ENCODE results near the gene SLC46A2. TPM values are rescaled to one million over a fixed set of nuclear protein-coding genes. Genes with fewer than 3 reads are reported as not detected.

The SLC46A2 gene
- total and polyA plus RNA-seq, 2 of the 13 experiments (the other 11 are each of a cell fraction or from before 2014, with no cell fraction given): not detected

DNA sequence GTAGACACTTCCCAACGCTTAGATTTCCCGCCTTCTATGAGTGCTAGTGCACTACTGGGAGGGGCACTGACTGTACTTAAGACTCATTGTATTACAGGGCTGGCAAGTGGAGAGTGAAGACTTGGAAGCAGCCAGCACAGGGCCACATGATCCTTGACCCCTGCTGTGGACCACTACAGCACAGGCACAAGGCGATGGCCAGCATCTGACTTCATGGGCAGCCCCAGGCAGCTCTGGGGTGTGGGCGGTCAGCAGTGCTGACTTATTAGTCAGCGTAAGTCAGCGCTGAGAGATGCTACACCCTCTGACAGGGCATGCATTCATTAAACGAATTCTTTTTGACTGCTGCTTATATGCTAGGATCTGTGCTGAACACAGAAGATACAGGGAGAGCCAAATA, 9.3 kb downstream of the SLC46A2 start:
- Histone ChIP-seq H2AFZ (ENCODE audit: low read length) (no peak overlapping the region), H3K27me3 (ENCODE audit: control insufficient read depth in 1 of 2, insufficient read depth in 2 of 2, low read length in 2 of 2) (no peaks in the 10 kb centered on the region), H3K9ac (ENCODE audit: insufficient read depth, low read depth, low read length) (no peak overlapping the region), H3K9me3 (ENCODE audit: low read length) (no peaks in the 10 kb centered on the region), H3K27ac (ENCODE audit: extremely low read length, insufficient read depth, low read length) (no peak overlapping the region), H3K4me3 (replicated peaks in 1 of 3; ENCODE audit: insufficient read depth in 1 of 3, low read depth in 2 of 3, low read length in 3 of 3) (no peak overlapping the region), H3K36me3 (replicated peaks in 1 of 2; ENCODE audit: control insufficient read depth in 1 of 2, insufficient read depth in 2 of 2, low read length in 2 of 2) (no peaks in the 10 kb centered on the region; a peak in 1 of 5 replicates), H3K4me1 (ENCODE audit: insufficient read depth, low read length) (no peaks in the 10 kb centered on the region), H3K79me2 (ENCODE audit: insufficient read depth, low read length) (no peaks in the 10 kb centered on the region), H3K4me2 (ENCODE audit: low read depth, low read length) (no peak overlapping the region), H4K20me1 (ENCODE audit: insufficient read depth, low read length) (no peaks in the 10 kb centered on the region)
- WGBS (ENCODE audit: low lambda C conversion rate): 91% methylated on average over 7 of the region's 7 CpGs
- ATAC-seq (no peak), FAIRE-seq (no peak), DNase-seq (ENCODE audit: low spot score) (no peak)
- in situ Hi-C loops (cut with HindIII; ENCODE audit: extremely low pct_ligation_motif_present, low pct_unique_long_range_greater_than_20kb): no loop called here
- TF ChIP-seq, protein P1, sequence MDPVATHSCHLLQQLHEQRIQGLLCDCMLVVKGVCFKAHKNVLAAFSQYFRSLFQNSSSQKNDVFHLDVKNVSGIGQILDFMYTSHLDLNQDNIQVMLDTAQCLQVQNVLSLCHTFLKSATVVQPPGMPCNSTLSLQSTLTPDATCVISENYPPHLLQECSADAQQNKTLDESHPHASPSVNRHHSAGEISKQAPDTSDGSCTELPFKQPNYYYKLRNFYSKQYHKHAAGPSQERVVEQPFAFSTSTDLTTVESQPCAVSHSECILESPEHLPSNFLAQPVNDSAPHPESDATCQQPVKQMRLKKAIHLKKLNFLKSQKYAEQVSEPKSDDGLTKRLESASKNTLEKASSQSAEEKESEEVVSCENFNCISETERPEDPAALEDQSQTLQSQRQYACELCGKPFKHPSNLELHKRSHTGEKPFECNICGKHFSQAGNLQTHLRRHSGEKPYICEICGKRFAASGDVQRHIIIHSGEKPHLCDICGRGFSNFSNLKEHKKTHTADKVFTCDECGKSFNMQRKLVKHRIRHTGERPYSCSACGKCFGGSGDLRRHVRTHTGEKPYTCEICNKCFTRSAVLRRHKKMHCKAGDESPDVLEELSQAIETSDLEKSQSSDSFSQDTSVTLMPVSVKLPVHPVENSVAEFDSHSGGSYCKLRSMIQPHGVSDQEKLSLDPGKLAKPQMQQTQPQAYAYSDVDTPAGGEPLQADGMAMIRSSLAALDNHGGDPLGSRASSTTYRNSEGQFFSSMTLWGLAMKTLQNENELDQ (CRISPR knock-in tag; IDR thresholded peaks at IDR 0.05; ENCODE audit: borderline replicate concordance): no peak
- TF ChIP-seq FOXC1 (CRISPR knock-in tag; IDR thresholded peaks at IDR 0.05; ENCODE audit: borderline replicate concordance) (no peak), MEIS1 (CRISPR knock-in tag; IDR thresholded peaks at IDR 0.05; ENCODE audit: borderline replicate concordance) (no peak), SP140L (CRISPR knock-in tag; IDR thresholded peaks at IDR 0.05; ENCODE audit: borderline replicate concordance) (no peak)
- ChIA-PET CTCF (ENCODE audit: low intra/inter-chr PET ratio, low total read pairs) (no interaction called here), POLR2A (no interaction called here)
- intact Hi-C loops (cut with micrococcal nuclease; ENCODE audit: unreplicated experiment): no loop called here
- BruUV-seq (replicated peaks): no TSS peak

DNA sequence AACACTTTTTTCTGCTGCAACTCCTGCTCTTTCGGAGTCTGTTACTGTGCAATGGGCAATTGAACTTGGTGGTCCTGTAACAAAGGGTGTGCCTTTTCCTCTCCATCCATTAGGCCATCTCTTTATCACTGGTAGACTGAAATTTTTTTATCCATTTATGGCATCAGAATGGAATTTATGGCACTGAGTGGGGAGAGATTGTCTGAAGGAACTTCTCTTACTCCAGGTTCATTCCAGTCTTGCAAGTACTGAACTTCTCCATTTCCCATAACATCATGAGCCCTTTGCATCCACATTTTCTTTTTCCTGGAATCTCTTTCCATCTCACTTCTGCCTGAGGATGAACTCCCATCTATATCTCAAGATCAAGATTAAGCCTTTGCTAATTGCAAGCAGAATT, 10.0 kb downstream of the SLC46A2 start:
- Histone ChIP-seq H4K20me1 (ENCODE audit: insufficient read depth, low read length) (no peaks in the 10 kb centered on the region), H3K9ac (ENCODE audit: insufficient read depth, low read depth, low read length) (no peak overlapping the region), H2AFZ (ENCODE audit: low read length) (no peak overlapping the region), H3K79me2 (ENCODE audit: insufficient read depth, low read length) (no peaks in the 10 kb centered on the region), H3K36me3 (replicated peaks in 1 of 2; ENCODE audit: control insufficient read depth in 1 of 2, insufficient read depth in 2 of 2, low read length in 2 of 2) (no peaks in the 10 kb centered on the region; a peak in 1 of 5 replicates), H3K9me3 (ENCODE audit: low read length) (no peaks in the 10 kb centered on the region), H3K27ac (ENCODE audit: extremely low read length, insufficient read depth, low read length) (no peak overlapping the region), H3K27me3 (ENCODE audit: control insufficient read depth in 1 of 2, insufficient read depth in 2 of 2, low read length in 2 of 2) (no peaks in the 10 kb centered on the region), H3K4me2 (ENCODE audit: low read depth, low read length) (no peak overlapping the region), H3K4me1 (ENCODE audit: insufficient read depth, low read length) (no peaks in the 10 kb centered on the region), H3K4me3 (replicated peaks in 1 of 3; ENCODE audit: insufficient read depth in 1 of 3, low read depth in 2 of 3, low read length in 3 of 3) (no peak overlapping the region)
- intact Hi-C loops (cut with micrococcal nuclease; ENCODE audit: unreplicated experiment): no loop called here
- TF ChIP-seq, protein P2, sequence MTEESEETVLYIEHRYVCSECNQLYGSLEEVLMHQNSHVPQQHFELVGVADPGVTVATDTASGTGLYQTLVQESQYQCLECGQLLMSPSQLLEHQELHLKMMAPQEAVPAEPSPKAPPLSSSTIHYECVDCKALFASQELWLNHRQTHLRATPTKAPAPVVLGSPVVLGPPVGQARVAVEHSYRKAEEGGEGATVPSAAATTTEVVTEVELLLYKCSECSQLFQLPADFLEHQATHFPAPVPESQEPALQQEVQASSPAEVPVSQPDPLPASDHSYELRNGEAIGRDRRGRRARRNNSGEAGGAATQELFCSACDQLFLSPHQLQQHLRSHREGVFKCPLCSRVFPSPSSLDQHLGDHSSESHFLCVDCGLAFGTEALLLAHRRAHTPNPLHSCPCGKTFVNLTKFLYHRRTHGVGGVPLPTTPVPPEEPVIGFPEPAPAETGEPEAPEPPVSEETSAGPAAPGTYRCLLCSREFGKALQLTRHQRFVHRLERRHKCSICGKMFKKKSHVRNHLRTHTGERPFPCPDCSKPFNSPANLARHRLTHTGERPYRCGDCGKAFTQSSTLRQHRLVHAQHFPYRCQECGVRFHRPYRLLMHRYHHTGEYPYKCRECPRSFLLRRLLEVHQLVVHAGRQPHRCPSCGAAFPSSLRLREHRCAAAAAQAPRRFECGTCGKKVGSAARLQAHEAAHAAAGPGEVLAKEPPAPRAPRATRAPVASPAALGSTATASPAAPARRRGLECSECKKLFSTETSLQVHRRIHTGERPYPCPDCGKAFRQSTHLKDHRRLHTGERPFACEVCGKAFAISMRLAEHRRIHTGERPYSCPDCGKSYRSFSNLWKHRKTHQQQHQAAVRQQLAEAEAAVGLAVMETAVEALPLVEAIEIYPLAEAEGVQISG (CRISPR knock-in tag; IDR thresholded peaks at IDR 0.05): no peak
- TF ChIP-seq ZNF562 (CRISPR knock-in tag; IDR thresholded peaks at IDR 0.05; ENCODE audit: borderline replicate concordance) (no peak), DNMT1 (CRISPR knock-in tag; IDR thresholded peaks at IDR 0.05) (no peak), ZNF431 (CRISPR knock-in tag; IDR thresholded peaks at IDR 0.05; ENCODE audit: borderline replicate concordance, low read depth) (no peak), SP140L (CRISPR knock-in tag; IDR thresholded peaks at IDR 0.05; ENCODE audit: borderline replicate concordance) (no peak)
- no TSS peak for BruUV-seq (replicated peaks)
- WGBS (ENCODE audit: low lambda C conversion rate): 100% methylated on average over 1 of the region's 1 CpG
- CTCF ChIA-PET (ENCODE audit: low intra/inter-chr PET ratio, low total read pairs): no interaction called here
- in situ Hi-C loops (cut with HindIII; ENCODE audit: extremely low pct_ligation_motif_present, low pct_unique_long_range_greater_than_20kb): no loop called here
- FAIRE-seq (no peak), DNase-seq (ENCODE audit: low spot score) (no peak), ATAC-seq (no peak)
- POLR2A ChIA-PET: no interaction called here
